OCI-M1 (cell line): ENCODE data around the gene AKR1D1.
"Not testable (repeated sequence)": the region's sequence is repeated elsewhere in the genome, so short reads cannot be mapped to it uniquely, and the experiment has no call there.

Experiments used
- DNase-seq: peaks from one replicate; lab custom pipeline; 2025; lab: John Stamatoyannopoulos, UW

Gene AKR1D1

GRCh38 chr7:138122162-138122561 lies 45.9 kb downstream of the AKR1D1 start:
- no peak for DNase-seq

DNA sequence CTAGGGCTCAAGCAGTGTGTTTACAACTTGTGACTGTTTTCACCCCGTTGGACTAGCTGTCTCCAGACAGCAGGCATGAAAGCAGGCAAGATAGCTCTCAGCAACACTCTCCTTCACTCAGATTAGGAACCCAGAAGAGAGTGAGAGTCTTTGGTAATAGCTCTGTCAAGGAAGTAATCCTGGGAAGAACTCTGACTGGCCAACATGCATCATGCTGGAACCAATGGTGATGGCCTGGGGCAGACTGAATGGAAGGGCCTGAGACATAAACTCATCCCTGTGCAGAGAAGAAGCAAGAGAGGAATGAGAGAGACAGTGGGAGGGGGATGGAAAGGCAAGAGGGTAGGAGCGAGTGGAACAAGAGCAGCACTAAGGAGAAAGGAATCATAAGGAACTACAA lies 48.9 kb downstream of the AKR1D1 start:
- peak; percentile 9 for DNase-seq

GRCh38 chr7:138125598-138126111 lies 49.4 kb downstream of the AKR1D1 start:
- DNase-seq: peak; percentile 44

GRCh38 chr7:138126928-138127327 lies 50.7 kb downstream of the AKR1D1 start:
- DNase-seq: no peak

DNA sequence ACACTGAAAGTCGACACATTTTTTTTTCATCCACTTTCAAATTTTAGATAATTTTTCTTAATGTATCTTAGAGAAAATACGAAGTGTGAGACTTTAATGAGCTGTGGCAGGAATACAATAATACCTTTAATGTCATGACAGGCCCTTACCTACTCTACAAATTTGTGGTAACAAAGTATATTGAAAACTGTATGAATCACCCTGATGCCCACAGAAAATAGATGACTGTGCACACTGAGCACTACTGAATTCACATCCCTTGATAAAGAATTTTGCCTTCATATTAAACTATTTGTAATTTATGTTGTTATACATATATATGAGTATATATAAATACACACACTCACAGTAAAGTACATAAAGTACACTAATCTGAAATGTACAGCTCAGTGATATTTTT lies 51.7 kb downstream of the AKR1D1 start:
- DNase-seq: no peak

DNA sequence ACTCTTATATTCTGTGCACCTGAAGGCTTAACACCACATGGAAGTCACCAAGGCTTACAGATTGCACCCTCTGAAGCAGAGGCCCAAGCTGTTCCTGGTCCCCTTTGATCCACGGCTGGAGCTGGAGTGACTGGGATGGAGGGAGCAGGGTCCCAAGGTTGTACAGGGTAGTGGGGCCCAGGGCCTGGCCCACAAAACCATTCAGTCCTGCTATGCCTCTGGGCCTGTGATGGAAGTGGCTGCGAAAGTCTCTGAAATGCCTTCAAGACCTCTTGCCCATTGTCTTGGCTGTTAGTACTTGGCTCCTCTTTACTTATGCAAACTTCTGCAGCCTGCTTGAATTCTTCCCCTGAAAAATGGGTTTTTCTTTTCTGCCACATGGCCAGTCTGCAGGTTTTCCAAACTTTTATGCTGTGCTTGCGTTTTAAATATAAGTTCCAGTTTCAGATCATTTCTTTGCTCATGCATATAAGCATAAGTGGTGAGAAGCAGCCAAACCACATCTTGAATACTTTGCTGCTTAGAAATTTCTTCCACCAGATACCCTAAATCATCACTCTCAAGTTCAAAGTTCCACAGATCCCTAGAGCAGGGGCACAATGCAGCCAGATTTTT lies 53.4 kb downstream of the AKR1D1 start:
- DNase-seq: no peak

GRCh38 chr7:138137423-138138171 lies 61.3 kb downstream of the AKR1D1 start:
- DNase-seq: no peak

GRCh38 chr7:138138244-138138643 lies 62.0 kb downstream of the AKR1D1 start:
- DNase-seq: no peak

DNA sequence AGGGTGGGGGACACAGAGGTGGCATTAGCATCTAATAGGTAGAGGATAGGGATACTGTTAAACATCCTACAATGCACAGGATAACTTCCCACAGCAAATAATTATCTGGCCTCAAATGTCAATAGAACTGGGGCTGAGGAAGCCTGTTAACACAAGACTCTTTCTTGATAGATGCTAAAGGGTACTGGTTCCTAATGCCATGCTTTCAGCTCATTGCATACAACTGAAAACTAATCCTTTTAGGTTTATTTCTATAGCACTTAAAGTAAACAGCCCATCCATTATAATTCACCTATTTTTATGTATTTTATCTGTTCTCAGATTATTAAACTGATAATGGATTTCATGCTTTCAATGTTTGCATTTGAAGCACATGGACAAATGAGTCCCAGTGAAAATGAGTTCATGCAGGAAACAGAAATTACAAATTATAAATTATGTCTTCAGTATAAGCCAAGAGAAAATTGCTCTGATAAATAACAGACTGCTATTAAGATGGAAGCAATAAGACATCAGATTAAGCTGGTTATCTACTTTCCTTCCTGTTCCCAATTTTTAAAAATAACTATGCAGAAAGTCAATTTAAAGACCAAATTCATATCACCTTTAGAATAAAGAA lies 66.4 kb downstream of the AKR1D1 start:
- DNase-seq: no peak

DNA sequence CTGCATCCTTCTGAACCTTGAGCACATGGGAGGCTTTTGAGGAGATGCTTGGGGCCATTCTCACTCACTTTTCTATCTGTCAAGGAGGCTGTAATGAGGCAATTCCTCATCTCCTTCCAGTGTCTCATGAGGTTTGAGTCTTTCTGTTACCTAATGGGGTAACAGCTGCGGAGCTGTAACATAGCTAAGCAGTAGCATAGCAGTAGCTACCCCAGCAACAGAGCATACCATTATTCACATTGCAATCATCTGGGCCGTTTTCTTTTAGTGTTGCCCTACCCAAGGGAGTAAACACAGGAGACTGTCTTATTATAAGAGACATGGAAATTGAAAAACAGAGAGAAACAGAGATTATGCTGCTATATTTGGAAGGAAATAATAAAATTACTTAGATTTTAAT lies 68.7 kb downstream of the AKR1D1 start:
- DNase-seq: no peak

GRCh38 chr7:138146221-138146620 lies 70.0 kb downstream of the AKR1D1 start:
- DNase-seq: not testable (repeated sequence)

GRCh38 chr7:138146757-138147734 lies 70.8 kb downstream of the AKR1D1 start:
- DNase-seq: not testable (repeated sequence)

DNA sequence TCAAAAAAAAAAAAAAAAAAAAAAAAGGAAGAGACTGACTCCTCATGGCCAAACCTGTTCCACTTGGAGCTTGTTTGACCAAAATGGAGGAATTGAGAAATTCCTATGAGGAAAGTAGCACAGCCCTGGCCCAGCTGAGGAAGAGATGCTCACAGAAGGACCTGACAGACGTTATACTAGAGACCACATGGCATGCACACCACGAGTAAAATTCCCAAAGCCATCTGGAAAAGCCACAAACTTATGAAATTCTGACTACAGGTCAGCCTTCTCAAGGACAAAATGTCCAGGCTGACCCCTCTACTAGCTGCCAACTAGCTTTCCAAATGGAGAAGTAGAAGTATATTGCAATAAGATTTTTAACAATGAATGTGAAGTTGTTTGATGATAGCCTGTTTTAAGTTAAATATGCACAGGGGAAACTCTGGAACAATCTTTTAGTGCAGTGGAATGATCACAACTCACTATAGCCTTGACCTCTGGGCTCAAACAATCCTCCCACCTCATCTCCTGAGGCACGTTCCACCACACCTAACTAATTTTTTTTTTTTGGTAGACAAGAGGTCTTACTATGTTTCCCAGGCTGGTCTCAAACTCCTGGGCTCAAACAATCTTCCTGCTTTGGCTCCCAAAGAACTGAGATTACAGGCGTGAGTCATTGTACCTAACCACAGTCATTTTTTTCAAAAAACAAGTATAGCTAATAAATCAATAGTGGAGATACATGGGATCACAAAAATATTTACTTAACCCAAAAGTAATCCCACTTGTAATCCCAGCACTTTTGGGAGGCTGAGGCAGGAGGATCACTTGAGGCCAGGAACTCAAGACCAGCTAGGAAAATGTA lies 75.7 kb downstream of the AKR1D1 start:
- no peak for DNase-seq

DNA sequence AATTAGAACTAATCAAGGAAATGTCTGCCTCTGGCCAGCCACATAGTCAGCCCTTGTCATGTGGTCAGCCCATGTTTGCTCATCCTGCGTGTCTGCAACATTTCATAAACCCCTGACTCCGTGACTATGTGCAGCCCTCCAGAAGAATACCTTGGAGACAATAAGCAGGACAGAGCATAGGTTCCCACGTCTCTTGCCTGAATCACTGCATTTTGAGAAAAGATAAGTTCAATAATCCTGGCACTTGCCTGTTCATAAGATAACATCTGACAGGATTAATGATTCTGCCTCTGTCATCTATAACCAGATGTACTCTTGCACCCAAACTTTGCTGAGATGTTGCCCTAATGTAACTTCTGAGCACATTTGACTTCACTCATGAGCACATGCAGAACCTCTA lies 78.4 kb downstream of the AKR1D1 start:
- DNase-seq: no peak

DNA sequence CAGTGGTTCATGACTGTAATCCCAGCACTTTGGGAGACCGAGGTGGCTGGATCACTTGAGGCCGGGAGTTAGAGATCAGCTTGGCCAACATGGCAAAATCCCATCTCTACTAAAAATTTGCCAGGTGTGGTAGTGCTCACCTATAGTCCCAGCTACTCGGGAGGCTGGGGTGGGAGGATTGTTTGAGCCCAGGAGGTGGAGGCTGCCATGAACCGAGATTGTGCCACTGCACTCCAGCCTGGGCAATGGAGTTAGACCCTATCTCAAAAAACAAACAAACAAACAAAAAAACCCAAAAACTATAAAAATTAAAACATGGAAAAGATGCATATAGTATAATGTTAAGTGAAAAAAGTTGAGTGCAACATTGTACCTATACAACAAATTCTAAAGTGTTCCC lies 81.4 kb downstream of the AKR1D1 start:
- no peak for DNase-seq

DNA sequence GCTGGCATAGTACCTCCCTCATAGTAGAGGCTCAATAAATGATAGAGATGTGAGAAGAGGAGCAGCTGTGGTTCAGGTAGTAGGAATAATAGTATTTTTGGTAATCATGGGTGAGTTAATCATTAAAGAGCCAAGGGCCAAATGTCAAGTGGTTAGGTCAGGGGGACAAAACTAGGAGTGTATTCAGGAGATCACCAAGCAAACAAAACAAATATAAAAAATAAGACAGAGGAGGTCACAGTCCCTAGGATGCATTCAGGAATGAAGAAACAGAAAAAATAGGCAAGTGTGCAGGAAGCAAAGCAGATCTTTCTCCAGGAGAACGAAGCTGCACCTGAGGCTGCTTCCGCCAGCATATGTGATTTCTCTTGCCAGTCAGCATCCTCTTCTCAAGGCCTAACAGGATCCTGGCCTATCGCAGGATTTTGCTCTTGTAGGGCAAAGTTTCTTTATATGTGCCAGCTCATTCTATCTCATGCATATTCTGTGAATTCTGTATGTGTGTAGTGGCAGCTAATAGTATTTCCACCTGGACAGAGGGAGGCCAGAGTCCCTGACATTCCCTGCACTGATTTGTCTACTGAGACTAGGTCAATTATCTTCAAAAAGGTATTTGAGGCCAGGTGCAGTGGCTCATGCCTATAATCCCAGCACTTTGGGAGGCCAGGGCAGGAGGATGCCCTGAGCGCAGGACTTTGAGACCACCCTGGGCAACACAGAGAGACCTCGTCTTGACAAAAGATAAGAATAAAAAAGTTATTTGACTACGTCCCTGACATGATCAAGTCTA lies 82.7 kb downstream of the AKR1D1 start:
- DNase-seq: no peak

DNA sequence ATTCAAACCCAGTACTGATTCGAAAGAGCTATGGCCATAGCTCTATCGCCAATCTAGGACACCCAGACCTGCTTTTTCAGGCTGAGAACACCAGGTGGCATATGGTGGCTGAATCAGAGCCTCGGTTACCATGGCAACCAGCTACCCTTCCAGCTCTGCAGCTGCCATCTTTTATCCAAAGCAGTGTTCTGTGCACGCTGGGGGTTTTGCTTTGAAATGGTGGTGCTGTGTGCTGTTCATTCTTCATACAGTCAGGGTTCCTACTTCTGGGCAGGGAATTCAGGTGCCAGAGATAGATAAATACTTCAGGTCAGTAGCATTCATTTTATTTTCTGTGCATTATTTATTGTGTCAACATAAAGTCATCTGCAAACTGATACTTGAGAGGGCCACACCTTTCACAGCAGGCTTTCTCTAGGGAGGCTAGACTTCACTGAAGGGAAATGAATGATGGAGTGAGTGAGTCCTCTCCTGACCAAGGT lies 85.4 kb downstream of the AKR1D1 start:
- peak; percentile 86 for DNase-seq

DNA sequence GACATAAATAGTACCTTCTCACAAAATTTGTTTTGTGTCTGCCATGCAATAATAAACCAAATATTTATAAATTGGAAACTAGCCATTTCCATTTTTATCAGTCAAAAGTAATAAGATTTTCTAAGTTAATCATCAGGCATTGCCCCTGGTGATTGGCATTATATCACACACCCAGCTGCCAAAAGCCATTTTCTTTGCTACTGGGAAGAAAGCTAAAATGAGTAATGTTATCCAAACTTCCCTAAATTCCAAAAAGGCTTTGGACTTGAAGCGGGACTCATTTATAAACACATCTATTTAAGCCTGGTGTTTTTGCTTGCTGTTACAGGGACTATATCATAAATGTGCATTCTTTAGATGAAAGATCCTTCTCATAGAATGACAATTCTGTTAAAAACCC lies 86.0 kb downstream of the AKR1D1 start:
- no peak for DNase-seq

DNA sequence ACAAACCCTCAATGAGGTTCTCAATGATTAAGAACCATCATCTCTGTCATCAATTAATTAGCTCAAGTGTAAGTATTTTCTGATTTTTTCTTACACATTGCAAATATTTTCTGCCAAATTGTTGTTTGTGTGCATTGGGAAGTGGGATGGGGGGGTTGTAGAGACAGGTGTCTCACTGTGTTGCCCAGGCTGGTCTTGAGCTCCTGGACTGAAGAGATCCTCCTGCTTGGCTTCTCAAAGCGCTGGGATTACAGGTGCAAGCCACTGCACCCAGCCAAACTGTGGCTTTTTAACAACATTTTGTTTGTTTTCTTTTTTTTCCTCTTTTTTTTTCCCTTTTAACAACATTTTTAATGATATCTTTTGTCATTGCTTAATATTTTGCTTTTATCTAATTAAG lies 87.5 kb downstream of the AKR1D1 start:
- no peak for DNase-seq

DNA sequence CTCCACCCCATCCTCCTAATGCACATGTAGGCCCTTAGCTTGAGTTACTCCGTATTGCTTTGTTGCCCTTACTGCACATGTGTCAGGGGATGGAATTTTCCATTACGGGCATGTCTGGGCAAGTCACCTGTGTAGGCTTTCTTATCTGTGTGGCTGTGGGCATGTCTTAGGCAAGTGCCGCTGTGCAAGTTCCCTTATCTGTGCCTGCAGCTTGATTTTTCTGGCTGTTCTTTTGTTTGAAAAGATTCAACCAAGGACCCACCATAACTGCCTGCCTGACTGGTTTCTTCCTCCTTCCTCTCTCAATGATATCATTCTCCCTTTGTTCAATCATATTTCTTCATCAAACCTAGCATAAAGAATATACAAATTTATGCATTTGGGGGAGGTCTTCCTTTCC lies 88.5 kb downstream of the AKR1D1 start:
- peak; percentile 16 for DNase-seq
